Common myeloid progenitor, CD34-positive (primary cell): ENCODE results near the gene INO80.

Experiments used
- CTCF ChIA-PET: fragments of 350-600 bp; sonication (Branson Sonifier 250); formaldehyde crosslinking; loops from one replicate; lab custom pipeline; 2021; ENCODE audit warnings: antibody characterized with exemption; lab: Charles Lee
- POLR2A ChIA-PET: fragments of 350-600 bp; sonication (Branson Sonifier 250); formaldehyde crosslinking; loops from one replicate; lab custom pipeline; 2021; ENCODE audit warnings: antibody characterized with exemption; lab: Charles Lee
- DNase-seq, 3 donors: peaks; one replicate each; pipeline versions ENCODE4 v3.0.0 to v3.0.0-alpha.2; 2013
- H3K27ac ChIP-seq, 2 experiments: 1 replicate in 1 of 2; 2 replicates in 1 of 2; pipeline ENCODE4 v1.7.0; 2013; ENCODE audit warnings: inconsistent platforms in 2 of 2, low read length in 2 of 2, mild to moderate bottlenecking in 2 of 2, low read depth in 1 of 2, moderate library complexity in 1 of 2; ENCODE audit not compliant: severe bottlenecking in 2 of 2, insufficient read depth in 1 of 2, poor library complexity in 1 of 2
- H3K27me3 ChIP-seq, 5 experiments: replicated peaks in 2 of 5; 1 replicate in 3 of 5; 2 replicates in 2 of 5; pipeline versions ENCODE4 v1.6.1 to v1.7.0; 2013; ENCODE audit warnings: low read length in 4 of 5, mild to moderate bottlenecking in 2 of 5, moderate library complexity in 2 of 5, inconsistent platforms in 1 of 5; ENCODE audit not compliant: insufficient read depth in 5 of 5, control insufficient read depth in 4 of 5
- H3K36me3 ChIP-seq, 4 experiments: 1 replicate in 2 of 4; 2 replicates in 2 of 4; pipeline versions ENCODE4 v1.6.1 to v1.7.0; 2013; ENCODE audit warnings: low read length in 3 of 4, control low read depth in 1 of 4, mild to moderate bottlenecking in 1 of 4; ENCODE audit not compliant: control insufficient read depth in 4 of 4, insufficient read depth in 4 of 4
- H3K4me1 ChIP-seq, 4 experiments: 1 replicate in 3 of 4; 2 replicates in 1 of 4; pipeline versions ENCODE4 v1.6.1 to v1.7.1; 2013; ENCODE audit warnings: low read length in 3 of 4, mild to moderate bottlenecking in 3 of 4, control low read depth in 1 of 4, inconsistent platforms in 1 of 4, moderate library complexity in 1 of 4; ENCODE audit not compliant: control insufficient read depth in 4 of 4, insufficient read depth in 4 of 4; ENCODE audit errors: control extremely low read depth in 1 of 4
- H3K4me3 ChIP-seq, 7 experiments: 1 replicate in 4 of 7; 2 replicates in 3 of 7; pipeline versions ENCODE4 v1.5.1 to v1.7.0; 2013; ENCODE audit warnings: mild to moderate bottlenecking in 7 of 7, low read length in 6 of 7, moderate library complexity in 6 of 7, inconsistent platforms in 2 of 7, low read depth in 2 of 7, control low read depth in 1 of 7; ENCODE audit not compliant: insufficient read depth in 4 of 7, control insufficient read depth in 1 of 7; ENCODE audit errors: extremely low read depth in 1 of 7
- H3K9me3 ChIP-seq, 5 experiments: 1 replicate in 4 of 5; 2 replicates in 1 of 5; pipeline versions ENCODE4 v1.6.1 to v1.7.1; 2013; ENCODE audit warnings: low read length in 4 of 5, mild to moderate bottlenecking in 2 of 5, inconsistent platforms in 1 of 5, low read depth in 1 of 5, moderate library complexity in 1 of 5; ENCODE audit not compliant: control insufficient read depth in 4 of 5, insufficient read depth in 2 of 5; ENCODE audit errors: control extremely low read depth in 1 of 5
- WGBS: methylation state at CpG from one replicate; pipeline ENCODE4 v1.1.5; 2013; ENCODE audit not compliant: insufficient coverage; 5-methylcytosine and 5-hydroxymethylcytosine counted together

INO80 gene

GRCh38 chr15:41116962-41117252 is 827 bp upstream of the INO80 start:
- ChIA-PET CTCF (interaction anchor here (1.1 kb wide), 1 partner anchor 11 kb away, joined by 3 read pairs; no protein-coding TSS in a partner anchor), POLR2A (interaction anchor here (0.6 to 0.9 kb wide), 2 partner anchors 17 to 20 kb away, joined by 3 read pairs; no protein-coding TSS in a partner anchor)
- H3K27me3 ChIP-seq = no peaks in the 10 kb centered on the region
- H3K4me3 ChIP-seq = peak overlapping the region in 6 of 7 experiments; percentile 84 to 96 (median 94)
- peak overlapping the region; percentile 99 for H3K27ac ChIP-seq
- peaks cover 0 to 3% (median 0%) of the 10 kb centered on the region in 4 experiments for H3K36me3 ChIP-seq
- WGBS = 89% methylated on average over 3 of the region's 6 CpGs
- H3K4me1 ChIP-seq = peaks cover 5 to 18% (median 15%) of the 10 kb centered on the region in 4 experiments
- no peak for DNase-seq
- H3K9me3 ChIP-seq = no peaks in the 10 kb centered on the region

- H3K36me3 ChIP-seq = peaks cover 0 to 6% (median 0%) of the 10 kb centered on the region in 4 experiments
- WGBS = 0% methylated on average over 28 of the region's 46 CpGs
- POLR2A ChIA-PET = no interaction called here
- no peaks in the 10 kb centered on the region for H3K9me3 ChIP-seq
- CTCF ChIA-PET = interaction anchor here (1.1 kb wide), 1 partner anchor 12 kb away, joined by 3 read pairs; no protein-coding TSS in a partner anchor
- peak; percentile 75 to 90 (median 86) for DNase-seq
- H3K4me1 ChIP-seq = peaks cover 5 to 18% (median 15%) of the 10 kb centered on the region in 4 experiments
- H3K27ac ChIP-seq = peak overlapping the region; percentile 99
- peak overlapping the region; percentile 84 to 96 (median 92) for H3K4me3 ChIP-seq
- no peaks in the 10 kb centered on the region for H3K27me3 ChIP-seq
Measured at GRCh38 chr15:41115652-41116115, 396 bp downstream of the INO80 start.

DNA sequence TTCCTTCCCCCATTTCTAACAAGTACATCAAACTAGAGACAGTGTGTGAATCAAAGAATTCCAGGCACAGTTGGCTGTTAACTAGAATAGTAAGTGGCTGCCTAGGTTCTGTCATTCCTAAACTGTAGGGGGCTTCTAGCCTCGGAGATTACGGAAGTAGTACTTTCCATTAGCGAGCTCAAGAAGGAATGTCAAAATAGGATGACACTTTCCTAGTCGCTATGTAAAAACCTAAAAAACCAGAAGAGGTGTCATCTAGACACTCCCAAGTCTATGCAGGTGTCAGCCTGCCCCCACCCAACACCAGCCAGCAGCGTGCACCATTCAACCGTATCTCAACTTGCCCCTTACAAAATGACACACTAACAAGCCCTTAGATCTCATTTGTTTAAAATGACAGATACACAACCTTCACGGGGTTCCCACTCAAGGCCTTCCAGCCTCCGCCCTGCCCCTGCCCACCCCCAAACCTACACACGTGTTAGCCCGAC is 874 bp downstream of the INO80 start:
- peak overlapping the region; percentile 99 for H3K27ac ChIP-seq
- no peaks in the 10 kb centered on the region for H3K27me3 ChIP-seq
- ChIA-PET POLR2A (no interaction called here), CTCF (interaction anchor here (1.0 to 1.5 kb wide), 3 partner anchors 38 to 210 kb away, joined by 4 to 7 read pairs (median 5); no protein-coding TSS in a partner anchor)
- H3K4me1 ChIP-seq = peaks cover 5 to 18% (median 15%) of the 10 kb centered on the region in 4 experiments
- WGBS = 0% methylated on average over 8 of the region's 10 CpGs
- H3K36me3 ChIP-seq = peaks cover 0 to 7% (median 0%) of the 10 kb centered on the region in 4 experiments
- peak overlapping the region; percentile 84 to 96 (median 92) for H3K4me3 ChIP-seq
- peak; percentile 49 to 92 (median 89) for DNase-seq
- H3K9me3 ChIP-seq = no peaks in the 10 kb centered on the region

DNA sequence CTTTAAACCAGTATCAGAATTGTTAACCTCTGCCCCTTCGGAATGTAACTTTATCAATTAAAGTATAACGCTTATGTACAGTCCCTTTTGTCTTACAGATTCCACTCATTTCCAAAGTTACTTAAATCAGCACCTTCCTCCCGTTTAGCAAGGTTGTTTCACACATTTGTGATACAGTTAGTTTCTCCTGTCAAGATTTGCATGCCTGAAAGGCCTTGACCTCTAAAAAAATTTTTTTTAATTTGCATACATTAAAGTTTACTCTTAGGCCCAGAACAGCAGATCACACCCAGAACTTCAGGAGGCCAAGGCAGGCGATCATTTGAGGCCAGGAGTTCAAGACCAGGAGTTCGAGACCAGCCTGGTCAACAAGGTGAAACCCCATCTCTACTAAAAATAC is 9.1 kb downstream of the INO80 start:
- POLR2A ChIA-PET = no interaction called here
- Histone ChIP-seq H3K27ac (no peak overlapping the region), H3K27me3 (no peaks in the 10 kb centered on the region), H3K4me1 (no peaks in the 10 kb centered on the region), H3K9me3 (no peaks in the 10 kb centered on the region), H3K4me3 (no peak overlapping the region), H3K36me3 (peaks cover 3 to 16% (median 6%) of the 10 kb centered on the region in 4 experiments)
- DNase-seq = no peak
- CTCF ChIA-PET = interaction anchor here (1.8 kb wide), 1 partner anchor 11 kb away, joined by 5 read pairs; no protein-coding TSS in a partner anchor
- WGBS = 100% methylated on average over 4 of the region's 5 CpGs

DNA sequence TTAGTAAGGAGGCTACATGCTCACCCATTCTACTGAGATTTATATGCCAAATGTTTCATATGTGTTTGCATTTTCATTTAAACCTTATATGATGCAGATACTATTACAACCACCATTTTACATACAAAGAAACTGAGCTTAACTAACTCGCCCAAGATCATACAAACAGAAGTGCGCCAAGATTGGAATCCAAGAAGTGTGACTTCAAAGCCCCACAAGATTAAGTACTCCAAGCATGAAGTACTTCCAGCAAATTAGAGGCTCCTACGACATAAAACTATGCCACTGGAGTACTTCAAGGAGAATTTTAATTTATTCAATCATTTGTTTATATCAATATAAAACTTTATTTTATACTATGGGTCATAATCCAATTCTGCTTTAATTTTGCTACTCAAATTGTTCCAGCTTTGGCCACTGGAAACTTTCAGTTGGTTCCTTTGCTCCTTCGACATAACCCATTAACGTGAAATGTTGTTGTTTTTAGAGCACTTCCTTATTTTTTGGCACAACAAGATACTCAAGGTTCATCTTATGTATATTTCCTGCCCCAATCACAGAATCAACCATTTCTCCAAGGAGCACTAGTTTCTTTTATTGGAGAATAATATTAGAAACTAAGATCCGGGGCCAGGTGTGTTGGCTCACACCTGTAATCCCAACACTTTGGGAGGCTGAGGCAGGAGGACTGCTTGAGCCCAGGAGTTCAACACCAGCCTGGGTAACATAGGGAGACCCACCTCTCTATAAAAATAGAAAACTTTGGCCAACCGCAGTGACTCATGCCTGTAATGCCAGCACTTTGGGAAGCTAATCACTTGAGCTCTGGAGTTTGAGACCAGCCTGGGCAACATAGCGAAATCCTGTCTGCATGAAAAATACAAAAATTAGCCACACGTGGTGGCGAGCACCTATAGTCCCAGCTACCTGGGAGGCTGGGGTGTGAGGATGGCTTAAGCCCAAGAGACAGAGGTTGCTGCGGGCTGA is 10.4 kb downstream of the INO80 start:
- Histone ChIP-seq H3K36me3 (peaks cover 3 to 16% (median 4%) of the 10 kb centered on the region in 4 experiments), H3K4me3 (no peak overlapping the region), H3K27me3 (no peaks in the 10 kb centered on the region), H3K9me3 (no peaks in the 10 kb centered on the region), H3K4me1 (no peaks in the 10 kb centered on the region), H3K27ac (no peak overlapping the region)
- CTCF ChIA-PET = interaction anchor here (0.8 to 1.8 kb wide), 2 partner anchors 10 to 247 kb away, joined by 3 to 5 read pairs; no protein-coding TSS in a partner anchor
- POLR2A ChIA-PET = no interaction called here
- 97% methylated on average over 6 of the region's 11 CpGs for WGBS
- DNase-seq = peak in 2 of 3 donors; percentile 9 to 17

GRCh38 chr15:41104234-41104633 is 11.8 kb downstream of the INO80 start:
- Histone ChIP-seq H3K4me1 (no peaks in the 10 kb centered on the region), H3K9me3 (no peaks in the 10 kb centered on the region), H3K27me3 (no peaks in the 10 kb centered on the region), H3K36me3 (peaks cover 3 to 21% (median 4%) of the 10 kb centered on the region in 4 experiments), H3K27ac (no peak overlapping the region), H3K4me3 (no peak overlapping the region)
- ChIA-PET POLR2A (no interaction called here), CTCF (interaction anchor here (1.0 kb wide), 1 partner anchor 81 kb away, joined by 4 read pairs; no protein-coding TSS in a partner anchor)
- 88% methylated on average over 1 of the region's 2 CpGs for WGBS
- no peak for DNase-seq
